ENCODE results near the gene PLAAT4. TPM values are rescaled to one million over a fixed set of nuclear protein-coding genes. Genes with fewer than 3 reads are reported as not detected.
"Not testable (repeated sequence)": the region's sequence is repeated elsewhere in the genome, so short reads cannot be mapped to it uniquely, and the experiment has no call there.

Gene PLAAT4
- total RNA-seq, 1 donor from 2014 or later: not detected

GRCh38 chr11:63518548-63518947 is 18.1 kb upstream of the PLAAT4 start:
- no peak for DNase-seq (ENCODE audit: low spot score)

GRCh38 chr11:63520606-63521170 is 15.9 kb upstream of the PLAAT4 start:
- Mint-ChIP-seq H3K27ac (ENCODE audit: unreplicated experiment) (no peak overlapping the region), H3K4me1 (ENCODE audit: unreplicated experiment) (no peaks in the 10 kb centered on the region), H3K4me3 (ENCODE audit: unreplicated experiment) (no peak overlapping the region), H3K36me3 (ENCODE audit: low read depth, unreplicated experiment) (peaks cover 6% of the 10 kb centered on the region), H3K9me3 (ENCODE audit: unreplicated experiment) (no peaks in the 10 kb centered on the region), H3K27me3 (ENCODE audit: unreplicated experiment) (peaks cover 2% of the 10 kb centered on the region)
- no peak for DNase-seq (ENCODE audit: low spot score)
- TF ChIP-seq, protein P1, sequence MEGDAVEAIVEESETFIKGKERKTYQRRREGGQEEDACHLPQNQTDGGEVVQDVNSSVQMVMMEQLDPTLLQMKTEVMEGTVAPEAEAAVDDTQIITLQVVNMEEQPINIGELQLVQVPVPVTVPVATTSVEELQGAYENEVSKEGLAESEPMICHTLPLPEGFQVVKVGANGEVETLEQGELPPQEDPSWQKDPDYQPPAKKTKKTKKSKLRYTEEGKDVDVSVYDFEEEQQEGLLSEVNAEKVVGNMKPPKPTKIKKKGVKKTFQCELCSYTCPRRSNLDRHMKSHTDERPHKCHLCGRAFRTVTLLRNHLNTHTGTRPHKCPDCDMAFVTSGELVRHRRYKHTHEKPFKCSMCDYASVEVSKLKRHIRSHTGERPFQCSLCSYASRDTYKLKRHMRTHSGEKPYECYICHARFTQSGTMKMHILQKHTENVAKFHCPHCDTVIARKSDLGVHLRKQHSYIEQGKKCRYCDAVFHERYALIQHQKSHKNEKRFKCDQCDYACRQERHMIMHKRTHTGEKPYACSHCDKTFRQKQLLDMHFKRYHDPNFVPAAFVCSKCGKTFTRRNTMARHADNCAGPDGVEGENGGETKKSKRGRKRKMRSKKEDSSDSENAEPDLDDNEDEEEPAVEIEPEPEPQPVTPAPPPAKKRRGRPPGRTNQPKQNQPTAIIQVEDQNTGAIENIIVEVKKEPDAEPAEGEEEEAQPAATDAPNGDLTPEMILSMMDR (IDR thresholded peaks at IDR 0.05; ENCODE audit: unreplicated experiment): no peak

More at GRCh38 chr11:63518548-63518947, 18.1 kb upstream of the PLAAT4 start:
- Mint-ChIP-seq H3K4me1 (ENCODE audit: unreplicated experiment) (no peaks in the 10 kb centered on the region), H3K27me3 (ENCODE audit: unreplicated experiment) (peaks cover 2% of the 10 kb centered on the region), H3K36me3 (ENCODE audit: low read depth, unreplicated experiment) (peaks cover 4% of the 10 kb centered on the region), H3K9me3 (ENCODE audit: unreplicated experiment) (no peaks in the 10 kb centered on the region), H3K4me3 (ENCODE audit: unreplicated experiment) (no peak overlapping the region), H3K27ac (ENCODE audit: unreplicated experiment) (no peak overlapping the region)
- TF ChIP-seq, protein P1 (IDR thresholded peaks at IDR 0.05; ENCODE audit: unreplicated experiment): no peak

DNA sequence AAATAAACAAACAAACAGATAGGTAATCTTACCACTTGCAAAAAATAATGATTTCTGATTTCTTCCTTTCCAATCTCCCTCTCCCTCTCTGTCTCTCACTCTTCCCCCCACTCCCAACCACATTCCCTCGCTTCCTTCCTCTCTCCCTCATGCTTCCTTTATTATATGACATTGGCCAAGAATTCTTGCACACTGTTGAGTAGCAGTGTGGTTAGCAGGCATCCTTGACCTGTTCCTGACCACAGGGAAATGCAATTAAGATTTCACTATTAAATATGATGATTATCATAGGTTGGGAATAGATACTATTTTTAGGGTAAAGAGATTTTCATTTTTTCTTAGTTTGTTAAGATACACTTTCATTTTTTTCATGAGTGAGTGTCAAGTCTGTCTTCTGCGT is 14.7 kb upstream of the PLAAT4 start:
- H3K9me3 Mint-ChIP-seq (ENCODE audit: unreplicated experiment): no peaks in the 10 kb centered on the region
- peaks cover 2% of the 10 kb centered on the region for H3K27me3 Mint-ChIP-seq (ENCODE audit: unreplicated experiment)
- no peaks in the 10 kb centered on the region for H3K4me1 Mint-ChIP-seq (ENCODE audit: unreplicated experiment)
- H3K36me3 Mint-ChIP-seq (ENCODE audit: low read depth, unreplicated experiment): peaks cover 6% of the 10 kb centered on the region
- no peak overlapping the region for H3K27ac Mint-ChIP-seq (ENCODE audit: unreplicated experiment)
- H3K4me3 Mint-ChIP-seq (ENCODE audit: unreplicated experiment): no peak overlapping the region
- TF ChIP-seq, protein P1 (IDR thresholded peaks at IDR 0.05; ENCODE audit: unreplicated experiment): no peak
- DNase-seq (ENCODE audit: low spot score): no peak

- DNase-seq (ENCODE audit: low spot score): no peak
- Mint-ChIP-seq H3K36me3 (ENCODE audit: low read depth, unreplicated experiment) (peaks cover 6% of the 10 kb centered on the region), H3K27ac (ENCODE audit: unreplicated experiment) (no peak overlapping the region), H3K27me3 (ENCODE audit: unreplicated experiment) (peaks cover 2% of the 10 kb centered on the region), H3K4me1 (ENCODE audit: unreplicated experiment) (peaks cover 8% of the 10 kb centered on the region), H3K9me3 (ENCODE audit: unreplicated experiment) (no peaks in the 10 kb centered on the region), H3K4me3 (ENCODE audit: unreplicated experiment) (no peak overlapping the region)
- TF ChIP-seq, protein P1 (IDR thresholded peaks at IDR 0.05; ENCODE audit: unreplicated experiment): no peak
Measured at GRCh38 chr11:63523151-63523550, 13.5 kb upstream of the PLAAT4 start.

GRCh38 chr11:63527667-63528066 is 8.9 kb upstream of the PLAAT4 start:
- H3K9me3 Mint-ChIP-seq (ENCODE audit: unreplicated experiment): no peaks in the 10 kb centered on the region
- peak overlapping the region; percentile 74 for H3K27ac Mint-ChIP-seq (ENCODE audit: unreplicated experiment)
- TF ChIP-seq, protein P1 (IDR thresholded peaks at IDR 0.05; ENCODE audit: unreplicated experiment): no peak
- DNase-seq (ENCODE audit: low spot score): no peak
- peaks cover 6% of the 10 kb centered on the region for H3K36me3 Mint-ChIP-seq (ENCODE audit: low read depth, unreplicated experiment)
- no peaks in the 10 kb centered on the region for H3K27me3 Mint-ChIP-seq (ENCODE audit: unreplicated experiment)
- H3K4me3 Mint-ChIP-seq (ENCODE audit: unreplicated experiment): no peak overlapping the region
- peaks cover 21% of the 10 kb centered on the region for H3K4me1 Mint-ChIP-seq (ENCODE audit: unreplicated experiment)

- Mint-ChIP-seq H3K27ac (ENCODE audit: unreplicated experiment) (peak overlapping the region; percentile 74), H3K4me1 (ENCODE audit: unreplicated experiment) (peaks cover 21% of the 10 kb centered on the region)
- H3K9me3 Mint-ChIP-seq (ENCODE audit: unreplicated experiment); H3K27me3 Mint-ChIP-seq (ENCODE audit: unreplicated experiment); H3K4me3 Mint-ChIP-seq (ENCODE audit: unreplicated experiment); H3K36me3 Mint-ChIP-seq (ENCODE audit: low read depth, unreplicated experiment); DNase-seq (ENCODE audit: low spot score): not testable (repeated sequence)
Measured at GRCh38 chr11:63528156-63528555, 8.5 kb upstream of the PLAAT4 start.

- not testable (repeated sequence) for H3K27ac Mint-ChIP-seq (ENCODE audit: unreplicated experiment); DNase-seq (ENCODE audit: low spot score); H3K4me3 Mint-ChIP-seq (ENCODE audit: unreplicated experiment)
Measured at GRCh38 chr11:63528729-63529278, 7.8 kb upstream of the PLAAT4 start.

More at GRCh38 chr11:63528729-63529278, 7.8 kb upstream of the PLAAT4 start:
- H3K4me1 Mint-ChIP-seq (ENCODE audit: unreplicated experiment): peaks cover 21% of the 10 kb centered on the region
- H3K27me3 Mint-ChIP-seq (ENCODE audit: unreplicated experiment); H3K36me3 Mint-ChIP-seq (ENCODE audit: low read depth, unreplicated experiment); H3K9me3 Mint-ChIP-seq (ENCODE audit: unreplicated experiment): not testable (repeated sequence)
